ENCODE results near the gene KSR2.

Gene KSR2

DNA sequence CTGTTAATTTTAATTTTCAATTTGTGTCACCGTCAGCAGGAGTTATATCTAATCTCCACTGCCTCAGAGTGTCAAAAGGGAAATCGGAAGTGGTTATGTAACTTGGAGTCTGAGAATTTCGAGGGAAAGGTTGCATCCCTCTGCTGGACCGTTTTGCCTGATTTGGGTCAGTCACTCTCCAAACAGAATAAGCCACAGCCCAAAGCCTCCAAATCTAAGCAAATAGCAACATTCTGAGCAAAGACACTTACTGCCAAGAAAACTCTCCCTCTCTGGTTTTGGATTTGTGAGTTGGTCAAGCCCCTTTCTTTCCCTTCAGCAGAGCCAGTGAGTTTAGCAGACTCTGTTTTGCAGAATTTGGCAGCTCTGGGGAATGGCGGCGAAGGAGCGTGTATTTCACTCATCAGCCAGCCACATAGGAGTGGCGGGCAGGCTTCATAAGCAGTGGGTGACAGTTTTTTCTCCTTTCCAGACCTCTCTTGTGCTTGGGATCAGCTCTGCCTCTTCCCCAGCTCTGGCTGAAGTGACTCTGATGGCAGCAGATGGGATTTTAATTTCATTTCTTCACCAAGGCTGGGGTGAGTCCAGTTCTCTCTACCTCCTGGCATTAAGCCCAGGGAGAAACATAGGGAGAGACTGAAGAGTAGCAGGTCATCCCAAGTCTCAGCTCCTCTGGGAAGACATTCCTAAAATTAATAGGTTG, 388.6 kb downstream of the KSR2 start:
- DNase-seq (ENCODE audit: low read depth in 3 of 3) = no peak

DNA sequence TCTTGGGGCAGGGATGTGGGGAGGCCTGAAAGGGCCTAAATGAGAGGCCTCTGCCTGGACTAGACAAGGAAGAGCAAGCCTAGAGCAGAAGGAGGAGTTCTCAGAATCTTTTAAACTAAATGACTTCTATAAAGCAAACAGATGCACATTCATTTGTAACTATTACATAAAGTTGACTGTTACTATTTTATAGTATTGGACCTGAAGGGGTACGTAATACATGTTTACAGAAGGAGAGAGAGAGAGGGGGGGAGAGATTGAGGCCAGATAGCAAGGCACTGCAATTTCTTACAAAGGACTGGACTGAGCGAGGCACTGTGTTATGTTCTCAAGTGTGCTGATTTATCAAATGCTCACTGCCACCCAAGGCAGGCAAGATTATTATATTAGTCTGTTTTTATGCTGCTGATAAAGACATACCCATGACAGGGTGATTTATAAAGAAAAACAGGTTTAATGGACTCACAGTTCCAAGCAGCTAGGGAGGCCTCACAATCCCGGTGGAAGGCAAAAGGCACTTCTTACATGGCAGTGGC, 391.6 kb downstream of the KSR2 start:
- no peak for DNase-seq (ENCODE audit: low read depth in 3 of 3)

DNA sequence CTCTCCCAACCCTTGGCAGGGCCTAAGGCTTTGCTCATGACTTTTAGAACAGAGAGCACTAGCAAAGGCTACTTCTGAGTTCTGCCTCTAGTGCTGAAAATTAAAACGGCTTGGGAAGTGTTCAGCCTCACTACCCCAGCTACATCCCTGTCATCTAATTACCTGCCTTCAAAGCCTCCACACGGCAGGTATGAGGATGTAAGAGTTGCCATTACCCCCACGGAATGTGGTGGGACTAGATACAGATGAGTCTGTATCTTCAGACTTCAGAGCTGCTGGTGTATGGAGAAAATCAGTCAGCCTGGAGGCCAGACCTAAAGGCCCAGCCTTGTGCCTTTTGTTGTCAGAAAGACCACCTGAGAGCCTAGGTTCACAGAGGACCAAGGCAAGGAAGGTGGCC, 392.7 kb downstream of the KSR2 start:
- no peak for DNase-seq (ENCODE audit: low read depth in 3 of 3)

DNA sequence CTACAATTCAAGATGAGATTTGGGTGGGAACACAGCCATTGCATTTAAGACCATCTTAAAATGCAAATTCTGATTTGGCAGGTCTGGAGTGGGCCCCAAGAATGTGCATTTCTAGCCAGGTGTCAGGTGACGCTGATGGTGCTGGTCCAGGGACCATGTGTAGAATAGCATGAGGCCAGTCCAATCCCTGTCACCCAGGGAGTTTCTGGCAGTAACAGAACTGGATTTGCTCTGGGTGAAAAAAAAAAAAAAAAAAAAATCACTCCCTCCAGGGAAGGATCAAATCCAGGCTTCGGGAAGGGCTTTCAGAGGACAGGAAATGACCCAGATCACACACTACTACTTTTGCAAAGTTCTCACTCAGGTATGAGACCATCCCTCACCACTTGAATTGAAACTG, 394.1 kb downstream of the KSR2 start:
- no peak for DNase-seq (ENCODE audit: low read depth in 3 of 3)

DNA sequence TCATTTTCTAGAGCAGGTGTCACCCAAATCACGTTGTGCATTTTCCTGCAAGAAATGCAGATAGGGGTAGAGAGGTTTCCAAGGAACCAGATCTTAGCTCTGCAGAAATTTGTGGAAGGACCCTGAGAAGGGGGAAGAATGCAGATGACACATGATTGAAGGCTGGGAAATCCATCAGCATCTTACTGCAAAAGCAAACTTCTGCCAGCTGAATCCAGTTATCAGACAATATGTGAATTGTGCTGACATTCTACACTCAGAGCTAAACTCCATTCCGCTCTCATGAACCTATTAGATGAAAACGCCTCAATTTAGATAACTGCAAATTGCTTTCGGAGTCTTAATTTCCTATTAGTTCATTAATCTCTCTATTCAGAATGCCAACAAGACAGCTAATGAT, 396.0 kb downstream of the KSR2 start:
- DNase-seq (ENCODE audit: low read depth in 3 of 3) = no peak

DNA sequence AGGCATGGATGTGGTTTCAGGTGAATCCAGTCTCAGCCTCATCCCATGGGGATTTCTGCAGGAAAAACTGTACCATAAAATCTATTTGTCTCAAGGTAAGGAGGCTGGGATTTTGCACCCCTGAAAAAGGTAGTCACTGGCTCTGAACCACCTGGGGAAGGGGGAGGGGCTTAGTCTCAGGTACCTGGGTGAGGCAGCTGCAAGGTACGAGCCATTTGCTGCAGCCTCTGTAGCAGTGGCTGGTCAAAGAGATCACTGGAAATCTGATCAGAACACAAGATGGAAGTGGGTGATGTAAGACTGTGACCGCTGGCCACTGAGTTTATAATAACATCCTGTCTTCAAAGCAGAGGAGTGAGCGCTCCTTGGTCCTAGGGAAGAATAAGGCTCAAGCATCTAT, 397.5 kb downstream of the KSR2 start:
- DNase-seq (ENCODE audit: low read depth in 3 of 3) = no peak

DNA sequence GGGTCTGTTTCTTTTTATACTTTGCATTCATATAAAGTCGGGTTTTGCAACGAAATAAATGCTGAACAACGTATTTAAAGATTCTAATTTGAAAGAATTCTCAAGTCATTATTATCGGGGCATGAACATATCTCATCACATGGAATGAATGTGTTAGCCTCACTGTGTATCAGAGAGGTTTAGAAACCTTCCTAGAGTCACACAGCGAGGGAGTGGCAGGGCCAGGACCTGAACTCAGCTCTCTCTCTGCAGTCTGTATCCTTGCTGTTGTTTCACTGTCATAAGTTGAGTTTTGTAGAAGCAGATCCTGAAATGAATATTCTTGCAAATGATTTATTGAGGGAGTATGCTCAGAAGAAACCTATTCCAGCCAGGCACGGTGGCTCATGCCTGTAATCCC, 398.2 kb downstream of the KSR2 start:
- DNase-seq (ENCODE audit: low read depth in 3 of 3) = no peak

DNA sequence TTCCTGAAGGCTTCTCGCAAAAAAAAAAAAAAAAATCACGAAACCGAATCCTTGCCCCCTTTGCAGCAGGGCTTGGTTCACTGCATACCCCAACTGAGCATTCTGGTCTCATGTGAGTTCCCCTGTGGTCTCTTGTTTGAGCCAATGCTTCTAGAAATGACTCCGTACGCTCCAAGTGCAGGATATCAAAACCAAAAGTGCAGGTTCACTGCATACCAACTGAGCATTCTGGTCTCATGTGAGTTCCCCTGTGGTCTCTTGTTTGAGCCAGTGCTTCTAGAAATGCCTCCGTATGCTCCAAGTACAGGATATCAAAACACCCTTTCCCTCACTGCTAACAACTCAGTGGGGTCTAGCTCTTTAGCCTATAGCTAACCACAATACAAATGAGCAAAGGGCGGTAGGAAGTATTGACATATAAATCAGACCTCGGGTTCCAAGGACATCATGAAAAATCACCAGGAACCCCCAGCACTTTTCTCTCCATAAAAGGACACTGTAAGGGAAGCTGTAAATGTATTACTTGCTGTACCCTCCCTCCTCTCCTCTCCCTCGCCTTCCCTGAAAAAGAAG, 401.1 kb downstream of the KSR2 start:
- DNase-seq (ENCODE audit: low read depth in 3 of 3) = no peak

DNA sequence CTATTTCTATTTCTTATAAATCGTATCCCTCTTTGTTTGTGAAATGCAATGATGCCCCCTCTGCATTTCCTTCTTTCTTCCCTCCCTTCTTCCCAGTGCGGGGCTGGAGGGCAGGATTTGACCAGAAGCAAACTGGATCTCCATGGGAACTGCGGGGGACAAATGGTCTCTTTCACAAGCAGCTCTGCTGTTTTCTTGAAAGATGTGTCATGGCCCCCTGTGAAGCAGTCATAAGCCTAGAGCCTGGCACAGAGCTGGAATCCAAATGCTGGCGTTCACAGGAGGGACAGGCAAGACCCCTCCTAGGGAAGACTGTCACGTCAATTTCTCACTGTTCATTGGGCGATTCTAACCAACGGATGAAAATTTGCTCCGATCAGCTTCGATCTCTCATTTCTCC, 403.9 kb downstream of the KSR2 start:
- DNase-seq (ENCODE audit: low read depth in 3 of 3) = no peak

DNA sequence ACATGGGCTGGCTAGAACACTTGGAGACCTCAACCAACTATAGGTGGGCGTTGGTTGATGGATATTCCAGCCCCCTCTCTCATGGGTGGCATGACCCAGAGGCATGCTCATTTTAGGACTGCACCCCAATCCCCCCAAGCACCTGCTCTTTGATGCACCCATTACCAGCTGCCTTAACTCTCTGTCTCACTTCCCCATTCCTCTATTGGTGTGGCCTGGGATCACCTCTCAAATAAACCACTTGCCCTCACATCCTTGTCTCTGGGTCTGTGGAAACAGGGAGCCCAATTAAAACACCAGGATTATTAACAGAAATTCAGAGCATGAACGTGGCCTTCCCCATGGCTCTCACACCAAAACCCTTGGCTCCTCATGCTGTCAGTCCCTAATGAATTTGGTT, 405.1 kb downstream of the KSR2 start:
- DNase-seq (ENCODE audit: low read depth in 3 of 3) = no peak

DNA sequence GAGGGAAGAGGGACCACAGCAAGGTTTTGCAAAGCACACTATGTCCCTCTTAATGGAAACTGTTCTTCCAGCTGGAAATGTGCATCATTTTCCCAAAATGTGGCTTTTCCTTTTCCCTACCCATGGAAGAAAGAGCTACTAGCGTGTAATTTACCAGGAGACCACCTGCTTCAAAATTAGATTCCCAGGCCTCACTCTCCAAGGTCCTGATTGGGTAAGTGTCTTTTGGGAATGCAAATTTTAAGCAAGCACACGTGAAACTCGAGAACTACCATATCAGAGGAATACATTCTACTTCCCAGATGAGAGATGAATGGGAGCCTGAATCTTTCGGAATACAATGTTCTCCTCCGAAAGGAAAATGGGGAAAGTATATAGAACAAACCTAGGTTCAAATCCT, 405.8 kb downstream of the KSR2 start:
- DNase-seq (ENCODE audit: low read depth in 3 of 3) = no peak

DNA sequence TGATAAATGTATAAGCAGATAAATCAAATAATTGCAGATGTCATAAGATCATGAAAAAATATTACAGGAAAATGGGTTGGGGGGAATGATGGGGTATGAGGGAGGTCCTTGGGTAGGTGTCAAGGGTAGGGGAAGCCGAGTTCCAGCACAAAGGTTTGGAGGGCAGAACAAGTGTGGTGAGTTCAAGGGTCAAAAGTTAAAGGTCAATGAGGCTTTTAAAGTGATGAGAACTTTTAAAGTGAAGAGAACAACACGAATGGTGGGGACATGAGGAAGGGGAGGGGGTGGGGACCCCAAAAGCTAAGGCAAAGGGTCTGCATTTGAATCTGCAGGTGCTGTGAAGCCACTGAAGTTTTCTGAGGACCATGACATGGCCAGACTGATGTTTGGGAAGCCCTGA, 406.8 kb downstream of the KSR2 start:
- no peak for DNase-seq (ENCODE audit: low read depth in 3 of 3)

DNA sequence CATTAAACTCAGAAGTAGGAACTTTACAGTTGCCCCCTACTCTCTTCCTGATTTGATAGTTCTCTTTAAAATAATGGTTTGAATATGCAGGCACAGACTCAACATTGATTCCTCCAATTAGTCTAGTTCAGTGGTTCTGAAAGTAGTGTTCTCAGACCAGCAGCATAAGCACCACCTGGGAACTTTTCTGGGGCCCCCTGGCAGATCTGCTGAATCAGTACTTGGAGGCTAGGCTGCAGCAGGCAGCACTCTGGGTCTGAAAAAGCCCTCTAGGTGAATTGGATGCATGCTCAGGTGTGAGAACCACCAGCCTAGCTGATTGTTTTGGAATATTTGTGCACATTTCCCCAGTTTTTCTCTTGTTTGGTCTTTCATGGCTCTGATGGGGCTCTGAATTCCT, 408.8 kb downstream of the KSR2 start:
- no peak for DNase-seq (ENCODE audit: low read depth in 3 of 3)

DNA sequence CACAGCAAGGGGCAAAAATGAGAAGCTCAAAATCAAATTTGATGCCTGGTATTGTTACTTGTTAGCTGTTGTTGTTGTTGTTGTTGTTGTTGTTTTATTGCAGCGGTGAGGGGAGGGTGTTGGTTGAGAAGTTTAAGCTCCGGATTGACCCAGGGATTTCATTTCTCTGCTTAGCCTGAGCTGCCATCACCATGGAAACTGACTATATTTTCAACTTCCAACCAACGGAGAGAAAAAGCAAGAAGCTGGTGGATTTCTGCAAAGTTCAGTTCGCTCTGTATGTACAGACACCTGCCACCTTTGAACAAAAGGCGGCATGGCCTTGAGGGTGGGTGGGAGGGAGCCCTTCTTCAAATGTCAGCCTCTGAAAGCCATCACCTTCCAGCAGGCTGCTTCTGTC, 412.9 kb downstream of the KSR2 start:
- no peak for DNase-seq (ENCODE audit: low read depth in 3 of 3)

DNA sequence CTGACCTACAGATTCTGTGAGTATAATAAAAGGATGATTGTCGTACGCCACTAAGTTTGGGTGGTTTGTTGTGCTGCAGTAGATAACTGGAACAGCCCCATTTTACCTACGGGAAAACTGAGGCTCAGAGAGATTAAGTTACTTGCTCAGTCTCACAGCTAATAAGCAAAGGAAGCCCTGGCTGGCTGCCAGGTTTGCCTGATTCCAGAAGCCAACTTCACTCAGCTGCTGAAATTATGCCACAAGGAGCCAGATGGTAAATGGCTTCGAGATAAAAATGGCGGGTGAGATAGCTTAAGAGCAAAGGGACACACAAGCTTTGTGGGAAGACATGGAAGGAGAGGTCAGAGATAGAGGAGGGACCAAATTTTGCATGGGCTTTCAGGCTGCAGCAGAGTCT, 415.8 kb downstream of the KSR2 start:
- no peak for DNase-seq (ENCODE audit: low read depth in 3 of 3)

DNA sequence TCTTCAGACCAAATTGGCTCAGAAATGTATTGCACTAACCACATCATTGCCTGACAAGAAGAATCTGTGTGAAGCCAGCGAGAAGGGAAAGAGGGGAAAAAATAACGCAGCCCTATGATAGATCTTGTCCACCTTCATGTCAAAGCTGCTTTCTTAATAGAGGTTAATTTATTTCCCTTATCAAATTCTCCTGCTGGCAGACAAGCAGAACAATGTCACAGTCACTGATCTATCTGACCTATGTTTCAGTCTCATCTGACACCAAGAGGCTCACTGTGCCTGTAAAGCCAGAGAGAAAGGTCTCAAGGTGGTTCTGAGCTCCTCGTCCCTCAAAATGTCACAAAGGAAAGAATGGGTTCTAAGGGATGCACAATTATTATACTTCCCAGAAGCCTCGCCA, 417.1 kb downstream of the KSR2 start:
- DNase-seq (ENCODE audit: low read depth in 3 of 3) = no peak

DNA sequence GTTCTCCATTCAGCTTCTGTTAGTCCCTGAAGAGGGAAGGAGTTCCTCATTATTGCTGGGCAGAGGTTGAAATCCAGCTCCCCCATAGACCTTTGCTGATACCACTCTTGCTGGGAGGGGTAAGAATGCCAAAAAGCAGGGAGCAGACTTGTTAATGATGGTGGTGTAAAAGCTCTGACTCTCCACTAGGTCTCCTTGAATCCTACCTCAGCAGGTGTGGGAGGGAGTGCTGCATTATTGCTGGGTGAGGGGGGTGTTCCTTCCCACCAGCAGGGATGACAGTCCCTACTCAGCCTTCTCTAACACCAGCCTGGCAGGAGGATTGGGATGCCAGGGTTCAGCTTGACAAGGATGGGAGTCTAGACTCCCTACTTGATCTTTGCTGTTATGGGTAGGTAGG, 421.6 kb downstream of the KSR2 start:
- no peak for DNase-seq (ENCODE audit: low read depth in 3 of 3)

DNA sequence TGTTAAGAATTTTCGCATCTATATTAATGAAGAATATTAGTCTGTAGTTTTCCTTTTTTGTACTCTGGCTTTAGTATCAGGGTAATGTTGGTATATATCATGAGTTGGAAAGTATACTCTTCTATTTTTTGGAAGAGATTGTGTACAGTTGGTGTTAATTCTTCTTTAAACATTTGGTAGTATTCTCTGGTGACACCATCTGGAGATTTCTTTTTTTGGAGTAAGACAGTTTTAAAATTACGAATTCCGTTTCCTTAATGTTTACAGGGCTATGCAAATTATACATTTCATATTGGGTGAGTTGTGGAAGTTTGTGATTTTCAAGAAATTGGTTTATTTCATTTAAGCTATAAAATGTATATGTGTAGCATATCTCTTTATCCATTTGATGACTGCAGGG, 423.6 kb downstream of the KSR2 start:
- DNase-seq (ENCODE audit: low read depth in 3 of 3) = no peak

DNA sequence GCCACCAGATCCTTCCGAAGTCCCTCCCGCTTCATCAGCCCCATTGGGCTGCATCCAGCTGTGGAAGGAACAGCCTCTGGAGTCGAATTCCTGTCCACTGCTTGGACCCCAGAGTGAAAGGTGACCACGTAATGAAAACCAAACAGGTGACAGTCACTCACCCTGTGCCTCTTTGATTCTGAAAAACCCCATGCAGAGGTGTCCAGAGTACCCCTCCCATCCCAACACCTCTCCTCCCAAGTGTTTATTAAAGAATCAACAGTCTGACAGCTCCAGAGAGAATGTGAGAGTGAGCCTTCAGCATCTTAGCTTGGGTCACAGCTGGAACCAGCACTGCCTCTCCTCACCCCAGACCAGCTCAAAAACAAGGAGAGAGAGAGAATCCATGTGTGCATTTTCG, 428.8 kb downstream of the KSR2 start:
- no peak for DNase-seq (ENCODE audit: low read depth in 3 of 3)

DNA sequence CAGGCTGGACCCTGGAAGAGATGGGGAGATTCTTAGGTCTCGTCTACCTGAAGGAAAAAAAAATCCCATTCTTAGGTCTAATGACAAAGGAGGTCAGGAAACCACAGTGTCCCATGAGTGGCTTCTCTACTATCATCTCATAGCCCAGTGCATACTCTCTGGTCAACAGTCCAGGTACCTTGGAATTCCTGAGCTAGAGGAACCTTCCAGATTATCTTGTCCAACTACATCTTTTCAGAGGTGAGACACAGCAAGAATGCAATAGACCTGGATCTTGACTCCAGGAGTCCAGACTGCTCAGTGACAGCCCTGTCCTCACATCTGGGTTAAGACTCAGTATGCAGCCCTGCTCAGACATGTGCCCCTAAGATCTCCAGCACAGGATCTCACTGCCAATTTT, 429.9 kb downstream of the KSR2 start:
- no peak for DNase-seq (ENCODE audit: low read depth in 3 of 3)

DNA sequence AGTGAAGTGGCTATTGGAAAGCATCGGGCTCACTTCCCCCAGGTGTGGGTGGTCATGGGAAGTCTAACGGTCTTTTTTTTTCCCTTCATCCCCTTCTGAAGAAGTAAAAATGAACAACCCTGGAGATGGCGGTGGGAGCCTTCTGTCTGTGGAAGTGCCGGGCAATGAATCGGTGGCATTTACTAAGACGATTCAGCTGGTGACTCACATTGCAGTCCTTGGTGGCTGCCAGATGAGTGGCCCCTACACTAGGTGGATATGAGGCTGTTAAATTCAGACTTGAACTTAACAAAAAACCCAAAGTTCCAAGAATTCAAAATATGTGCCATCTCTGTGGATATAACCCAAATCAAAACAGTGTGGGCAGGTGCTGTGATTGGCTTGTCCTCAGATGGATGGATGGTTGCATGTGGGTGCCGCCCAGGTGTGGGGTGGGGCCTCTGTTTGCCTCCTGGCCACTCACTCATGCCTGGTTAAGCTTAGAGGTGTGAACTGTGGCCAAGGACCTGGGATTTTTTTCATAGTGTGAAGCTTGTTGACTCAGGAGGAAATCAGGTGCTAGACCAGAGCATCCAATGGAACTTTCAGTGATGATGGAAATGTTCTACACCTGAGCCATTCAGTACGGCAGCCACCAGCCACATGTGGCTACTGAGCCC, 430.6 kb downstream of the KSR2 start:
- no peak for DNase-seq (ENCODE audit: low read depth in 3 of 3)

DNA sequence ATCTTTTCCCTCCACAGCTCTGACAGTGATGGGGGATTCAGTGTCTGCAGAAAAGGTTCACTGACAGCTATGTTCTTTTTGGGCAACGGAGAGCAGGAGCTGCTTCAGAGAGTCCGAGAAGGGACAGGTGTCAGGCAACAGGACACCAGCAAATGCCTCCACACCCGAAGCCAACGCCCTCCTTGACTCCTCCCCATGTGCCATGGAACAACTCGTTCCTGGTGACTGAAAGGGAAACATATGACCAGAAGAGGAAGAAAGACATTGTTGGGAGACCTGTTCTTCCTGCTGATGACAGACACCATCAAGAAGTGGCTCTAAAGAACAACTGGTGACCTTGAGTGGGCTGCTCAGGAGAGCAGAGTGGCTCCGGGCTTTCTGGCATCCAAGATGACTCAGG, 435.1 kb downstream of the KSR2 start:
- no peak for DNase-seq (ENCODE audit: low read depth in 3 of 3)

DNA sequence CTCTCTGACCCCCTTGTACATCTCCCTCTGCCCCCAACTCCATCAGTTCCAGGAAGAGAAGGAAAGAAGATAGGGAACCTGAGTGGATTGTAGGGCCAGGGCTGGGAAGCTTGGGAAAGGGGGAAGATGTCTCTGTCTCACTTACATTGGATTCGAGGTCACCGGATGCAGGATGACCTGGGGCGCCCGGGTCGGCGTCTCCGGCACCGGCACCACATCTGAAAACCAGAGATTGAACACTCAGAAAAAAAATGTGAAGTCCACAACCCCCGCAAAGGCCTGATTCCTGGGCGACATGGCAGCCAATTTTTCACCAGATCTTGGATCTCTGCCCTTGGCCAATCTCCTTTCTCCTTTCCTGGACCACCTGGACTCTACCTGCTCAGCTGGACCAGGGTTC, 438.0 kb downstream of the KSR2 start:
- no peak for DNase-seq (ENCODE audit: low read depth in 3 of 3)

All from stimulated activated CD4-positive, alpha-beta T cell treated with anti-CD3 and anti-CD28 coated beads, TNF-alpha, amount 100 ng/mL, for 24 hours (primary cell).